MM.1S (cell line): Measurements from ENCODE around the gene TCL1A.

Experiments
- DNase-seq: peaks from one replicate; pipeline ENCODE4 v3.0.0-alpha.2; 2015
- H2AFZ ChIP-seq: fragments of 300-600 bp; sonication (generic); 2 replicates; pipeline ENCODE4 v1.6.0; 2016; ENCODE audit warnings: antibody characterized with exemption, low read length
- H3F3A ChIP-seq: fragments of 300-600 bp; sonication (generic); 2 replicates; pipeline ENCODE4 v1.6.1; 2016; ENCODE audit warnings: mild to moderate bottlenecking, antibody characterized with exemption, low read length, moderate library complexity, mixed read lengths; ENCODE audit not compliant: insufficient read depth
- H3K27ac ChIP-seq: fragments of 300-600 bp; sonication (generic); 2 replicates; pipeline ENCODE4 v1.5.1; 2016; ENCODE audit warnings: mild to moderate bottlenecking, low read length
- H3K27me3 ChIP-seq: fragments of 300-600 bp; sonication (generic); replicated peaks from 2 replicates; pipeline ENCODE4 v1.6.0; 2016; ENCODE audit warnings: low read length; ENCODE audit not compliant: insufficient read depth
- H3K36me3 ChIP-seq: fragments of 300-600 bp; sonication (generic); replicated peaks from 2 replicates; pipeline ENCODE4 v1.6.1; 2016; ENCODE audit warnings: mild to moderate bottlenecking, low read length, mixed read lengths; ENCODE audit not compliant: insufficient read depth
- H3K4me1 ChIP-seq: fragments of 300-600 bp; sonication (generic); 2 replicates; pipeline ENCODE4 v1.6.1; 2016; ENCODE audit warnings: low read length, mixed read lengths
- H3K4me2 ChIP-seq: fragments of 300-600 bp; sonication (generic); 2 replicates; pipeline ENCODE4 v1.6.0; 2016; ENCODE audit warnings: low read depth, low read length
- H3K4me3 ChIP-seq: fragments of 300-600 bp; sonication (generic); 2 replicates; pipeline ENCODE4 v1.5.1; 2016; ENCODE audit warnings: low read length, mixed read lengths
- H3K79me2 ChIP-seq: fragments of 300-600 bp; sonication (generic); 2 replicates; pipeline ENCODE4 v1.6.1; 2016; ENCODE audit warnings: mixed run types, low read length, mixed read lengths
- H3K9ac ChIP-seq: fragments of 300-600 bp; sonication (generic); 2 replicates; pipeline ENCODE4 v1.6.1; 2016; ENCODE audit warnings: low read length, mixed read lengths
- H3K9me2 ChIP-seq: fragments of 300-600 bp; sonication (generic); replicated peaks from 2 replicates; pipeline ENCODE4 v1.6.1; 2016; ENCODE audit warnings: mild to moderate bottlenecking, low read length, mixed read lengths; ENCODE audit not compliant: insufficient read depth
- H3K9me3 ChIP-seq: fragments of 300-600 bp; sonication (generic); replicated peaks from 2 replicates; pipeline ENCODE4 v1.6.1; 2016; ENCODE audit warnings: mild to moderate bottlenecking, low read length, mixed read lengths; ENCODE audit not compliant: insufficient read depth
- H4K20me1 ChIP-seq: fragments of 300-600 bp; sonication (generic); 2 replicates; pipeline ENCODE4 v1.6.1; 2016; ENCODE audit warnings: mild to moderate bottlenecking, low read length, moderate library complexity, mixed read lengths; ENCODE audit not compliant: insufficient read depth
- EZH2 ChIP-seq: fragments of 300-600 bp; sonication (generic); optimal IDR thresholded peaks from 2 replicates; pipeline ENCODE3; 2017; ENCODE audit warnings: low read depth, mild to moderate bottlenecking, antibody characterized with exemption, low read length, mixed read lengths
- EZH2phosphoT487 ChIP-seq: fragments of 300-600 bp; sonication (generic); IDR thresholded peaks from 2 replicates; pipeline ENCODE4 v1.6.1; 2018; ENCODE audit warnings: antibody characterized with exemption, low read length
- TF ChIP-seq, protein P1 (sequence below): fragments of 300-600 bp; sonication (generic); IDR thresholded peaks from 2 replicates; pipeline ENCODE4 v1.5.1; 2016; ENCODE audit warnings: antibody characterized with exemption, low read length, mixed read lengths

Gene TCL1A

DNA sequence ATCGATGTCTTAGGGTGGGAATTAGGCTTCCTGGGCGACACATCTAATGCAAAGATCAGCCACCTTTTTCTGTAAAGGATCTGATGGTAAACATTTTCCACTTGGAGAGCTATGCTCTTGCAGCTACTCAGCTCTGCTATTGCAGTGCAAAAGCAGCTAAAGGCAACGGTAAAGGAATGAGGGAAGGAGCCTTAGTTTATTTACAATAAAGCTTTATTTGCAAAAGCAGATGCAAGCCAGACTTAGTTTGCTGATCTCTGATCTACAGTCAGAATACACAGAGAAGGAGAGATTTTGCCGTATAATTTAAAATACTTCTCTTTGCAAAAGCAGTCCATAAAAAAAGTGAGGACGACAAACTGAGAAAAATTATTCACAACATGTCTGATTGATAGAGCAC is 24.5 kb downstream of the TCL1A start:
- DNase-seq, result no peak
- H3K4me2 ChIP-seq, result no peak overlapping the region
- TF ChIP-seq EZH2phosphoT487 (no peak), EZH2 (no peak)
- TF ChIP-seq, protein P1, sequence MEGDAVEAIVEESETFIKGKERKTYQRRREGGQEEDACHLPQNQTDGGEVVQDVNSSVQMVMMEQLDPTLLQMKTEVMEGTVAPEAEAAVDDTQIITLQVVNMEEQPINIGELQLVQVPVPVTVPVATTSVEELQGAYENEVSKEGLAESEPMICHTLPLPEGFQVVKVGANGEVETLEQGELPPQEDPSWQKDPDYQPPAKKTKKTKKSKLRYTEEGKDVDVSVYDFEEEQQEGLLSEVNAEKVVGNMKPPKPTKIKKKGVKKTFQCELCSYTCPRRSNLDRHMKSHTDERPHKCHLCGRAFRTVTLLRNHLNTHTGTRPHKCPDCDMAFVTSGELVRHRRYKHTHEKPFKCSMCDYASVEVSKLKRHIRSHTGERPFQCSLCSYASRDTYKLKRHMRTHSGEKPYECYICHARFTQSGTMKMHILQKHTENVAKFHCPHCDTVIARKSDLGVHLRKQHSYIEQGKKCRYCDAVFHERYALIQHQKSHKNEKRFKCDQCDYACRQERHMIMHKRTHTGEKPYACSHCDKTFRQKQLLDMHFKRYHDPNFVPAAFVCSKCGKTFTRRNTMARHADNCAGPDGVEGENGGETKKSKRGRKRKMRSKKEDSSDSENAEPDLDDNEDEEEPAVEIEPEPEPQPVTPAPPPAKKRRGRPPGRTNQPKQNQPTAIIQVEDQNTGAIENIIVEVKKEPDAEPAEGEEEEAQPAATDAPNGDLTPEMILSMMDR, result no peak

DNA sequence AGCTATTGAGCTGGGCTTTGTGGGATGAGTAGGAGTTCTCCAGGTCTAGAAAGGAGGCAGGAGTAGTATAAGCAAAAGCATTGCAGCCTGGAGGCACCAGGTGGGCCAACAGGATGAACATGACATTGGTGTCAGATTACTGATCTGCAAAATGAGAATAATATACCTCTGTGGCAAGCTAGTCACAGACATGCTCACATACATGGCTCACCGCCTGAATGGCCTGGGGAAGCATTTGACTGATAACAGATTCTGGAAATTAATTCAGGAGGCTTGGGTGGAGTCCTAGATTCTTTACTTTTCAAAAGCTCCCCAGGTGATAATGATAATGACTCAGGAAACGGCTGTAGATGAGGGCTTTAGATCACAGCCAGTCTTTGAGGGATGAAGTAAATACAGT is 27.0 kb downstream of the TCL1A start:
- H3K9me2 ChIP-seq, result no peaks in the 10 kb centered on the region
- H3K36me3 ChIP-seq, result no peaks in the 10 kb centered on the region
- H3K9me3 ChIP-seq, result no peaks in the 10 kb centered on the region
- no peak for DNase-seq
- H3K79me2 ChIP-seq, result no peaks in the 10 kb centered on the region
- no peak overlapping the region for H2AFZ ChIP-seq
- no peak overlapping the region for H3K4me2 ChIP-seq
- no peaks in the 10 kb centered on the region; the same call in 1 of the 2 replicates for H3K27me3 ChIP-seq
- no peak overlapping the region for H3K27ac ChIP-seq
- no peak overlapping the region for H3K4me3 ChIP-seq
- no peak overlapping the region for H3K9ac ChIP-seq
- no peaks in the 10 kb centered on the region for H4K20me1 ChIP-seq
- H3F3A ChIP-seq, result no peaks in the 10 kb centered on the region
- TF ChIP-seq, protein P1, result no peak
- TF ChIP-seq EZH2phosphoT487, result no peak
- no peaks in the 10 kb centered on the region for H3K4me1 ChIP-seq

More for the DNA sequence above, 24.5 kb downstream of the TCL1A start:
- Histone ChIP-seq H3K4me1 (no peaks in the 10 kb centered on the region), H3K9ac (no peak overlapping the region), H3K9me2 (no peaks in the 10 kb centered on the region), H3K36me3 (no peaks in the 10 kb centered on the region), H3K9me3 (no peaks in the 10 kb centered on the region), H3K27ac (no peak overlapping the region), H3K79me2 (no peaks in the 10 kb centered on the region), H3K4me3 (no peak overlapping the region), H4K20me1 (no peaks in the 10 kb centered on the region), H3K27me3 (no peaks in the 10 kb centered on the region; the same call in 1 of the 2 replicates), H3F3A (no peaks in the 10 kb centered on the region), H2AFZ (no peak overlapping the region)

DNA sequence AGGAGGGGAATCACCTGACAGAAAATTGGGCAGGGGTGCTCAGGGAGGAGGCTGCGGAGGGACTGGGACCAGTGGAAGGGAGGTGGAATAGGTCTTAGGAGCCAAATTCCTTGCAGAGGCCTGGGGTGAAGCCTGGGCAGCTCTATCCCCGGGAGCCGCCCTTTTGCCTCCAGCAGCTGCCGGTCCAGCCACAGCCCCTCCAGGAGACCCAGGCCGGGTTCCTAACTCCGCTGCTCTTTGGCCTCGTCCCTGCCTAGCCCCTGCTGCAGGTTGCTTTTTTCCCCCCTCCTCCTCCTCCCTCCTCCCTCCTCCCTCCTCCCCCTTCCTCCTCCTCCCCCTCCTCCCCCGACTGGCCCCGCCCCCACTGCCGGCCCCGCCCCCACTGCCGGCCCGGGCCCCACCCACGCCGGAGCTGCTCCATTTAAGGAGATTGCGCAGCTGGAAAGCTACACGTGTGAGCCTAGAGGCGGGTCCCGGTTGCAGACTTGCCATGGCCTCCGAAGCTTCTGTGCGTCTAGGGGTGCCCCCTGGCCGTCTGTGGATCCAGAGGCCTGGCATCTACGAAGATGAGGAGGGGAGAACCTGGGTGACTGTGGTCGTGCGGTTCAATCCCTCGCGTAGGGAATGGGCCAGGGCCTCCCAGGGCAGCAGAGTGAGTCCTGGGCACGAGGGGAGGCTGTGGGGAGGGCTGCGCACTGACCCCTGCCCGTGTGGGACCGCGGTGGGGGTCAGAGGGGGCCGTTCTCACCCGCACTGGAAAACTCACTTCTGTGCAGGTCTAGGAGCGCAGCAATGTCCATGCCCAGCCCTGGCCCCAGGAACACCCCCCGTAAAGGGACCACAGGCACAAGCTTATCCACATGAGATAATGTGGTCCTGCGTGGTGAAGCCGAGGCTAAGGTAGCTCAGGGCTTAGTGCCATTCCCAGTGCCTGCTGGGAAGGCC is 27.7 kb downstream of the TCL1A start, which contains the start of gene TCL1B:
Gene TCL1B (plus strand): TSS at position 449 of the 945 bp plus-strand sequence. CDS start 42 bp downstream, at position 491.
- no peak within 1 kb of the TSS for H3K4me2 ChIP-seq
- no peak within 1 kb of the TSS for H3K9ac ChIP-seq
- H3K36me3 ChIP-seq, result no peaks in the 10 kb centered on the region
- no peaks in the 10 kb centered on the region for H3K9me2 ChIP-seq
- no peaks in the 10 kb centered on the region for H3K4me1 ChIP-seq
- H3K27me3 ChIP-seq, result no peaks in the 10 kb centered on the region; the same call in 1 of the 2 replicates
- H2AFZ ChIP-seq, result no peak within 1 kb of the TSS
- H4K20me1 ChIP-seq, result no peaks in the 10 kb centered on the region
- H3K27ac ChIP-seq, result no peak within 1 kb of the TSS
- TF ChIP-seq EZH2, result no peak
- TF ChIP-seq, protein P1, result no peak
- no peak for TF ChIP-seq EZH2phosphoT487
- no peaks in the 10 kb centered on the region for H3K9me3 ChIP-seq
- no peaks in the 10 kb centered on the region for H3K79me2 ChIP-seq
- no peak for DNase-seq
- no peaks in the 10 kb centered on the region for H3F3A ChIP-seq
- H3K4me3 ChIP-seq, result no peak within 1 kb of the TSS
